Measurements from ENCODE around the gene PTGER2. TPM values are rescaled to one million over a fixed set of nuclear protein-coding genes. Genes with fewer than 3 reads are reported as not detected.

The PTGER2 gene
- polyA plus RNA-seq, 1 donor (not counting 4 experiments of a cell fraction or from before 2014, with no cell fraction given), result 0.28 TPM

DNA sequence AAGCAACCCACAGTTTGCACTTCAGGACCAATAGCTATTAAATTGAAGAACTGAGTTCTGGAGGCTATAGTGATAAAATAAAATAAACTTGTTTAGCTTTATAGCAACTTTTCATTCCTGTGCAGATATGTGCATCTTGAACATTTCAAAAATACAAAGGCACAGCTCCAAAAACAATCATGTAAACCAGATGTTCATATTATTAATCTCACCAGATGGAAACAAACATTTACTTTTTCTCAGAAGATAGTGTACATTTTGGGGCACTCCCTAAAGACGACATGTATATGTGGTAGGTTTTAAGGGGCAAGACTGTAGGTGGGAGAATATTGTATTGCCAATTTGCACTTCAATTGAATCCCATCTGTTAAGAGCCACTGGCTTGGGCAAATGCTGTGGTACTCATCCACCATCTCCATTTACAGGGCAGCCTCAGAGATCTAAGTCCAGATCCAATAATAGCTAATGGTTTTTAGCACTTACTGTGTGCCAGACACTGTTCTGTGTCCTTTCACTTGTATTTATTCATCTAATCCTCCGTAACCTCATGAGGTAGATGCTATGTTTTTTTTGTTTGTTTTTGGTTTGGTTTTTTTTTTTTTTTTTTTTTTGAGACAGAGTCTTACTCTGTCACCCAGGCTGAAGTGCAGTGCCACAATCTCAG is 49.1 kb downstream of the PTGER2 start:
- H2AFZ ChIP-seq (ENCODE audit: control insufficient read depth, low read length), result no peak overlapping the region
- no peaks in the 10 kb centered on the region for H4K20me1 ChIP-seq (ENCODE audit: control insufficient read depth, extremely low read depth, insufficient read depth, low read length)
- H3K79me2 ChIP-seq (ENCODE audit: control insufficient read depth, insufficient read depth, low read length), result no peaks in the 10 kb centered on the region
- H3K27ac ChIP-seq (ENCODE audit: control insufficient read depth, insufficient read depth, low read length), result no peak overlapping the region
- FAIRE-seq (no peak), DNase-seq (ENCODE audit: low read depth, low spot score) (no peak)
- H3K4me3 ChIP-seq (ENCODE audit: control insufficient read depth in 2 of 3, extremely low read depth in 1 of 3, insufficient read depth in 2 of 3, low read depth in 1 of 3, low read length in 3 of 3), result no peak overlapping the region
- no peaks in the 10 kb centered on the region for H3K27me3 ChIP-seq (ENCODE audit: control insufficient read depth, extremely low read depth, insufficient read depth, low read length)
- H3K9me1 ChIP-seq (ENCODE audit: control insufficient read depth, extremely low read depth, insufficient read depth, low read length), result no peaks in the 10 kb centered on the region
- dilution Hi-C loops (cut with MboI; ENCODE audit: extremely low pct_ligation_motif_present, low sequenced_read_pairs), result no loop called here
- H3K9ac ChIP-seq (ENCODE audit: control insufficient read depth, extremely low read depth, insufficient read depth, low read length), result no peak overlapping the region
- H3K4me1 ChIP-seq (ENCODE audit: control insufficient read depth, extremely low read depth, insufficient read depth, low read length), result no peaks in the 10 kb centered on the region
- H3K36me3 ChIP-seq (ENCODE audit: control insufficient read depth in 2 of 2, extremely low read depth in 1 of 2, insufficient read depth in 2 of 2, low read length in 2 of 2), result no peaks in the 10 kb centered on the region
- TF ChIP-seq EZH2 (IDR thresholded peaks at IDR 0.05; ENCODE audit: low read length), result no peak
- no peak for TF ChIP-seq CTCF (optimal IDR thresholded peaks at IDR 0.05 in 1 of 3, IDR thresholded peaks at IDR 0.05 in 1 of 3, conservative IDR thresholded peaks at IDR 0.05 in 1 of 3; ENCODE audit: extremely low read depth in 1 of 3, insufficient read depth in 2 of 3, low read length in 3 of 3)
- no peak overlapping the region for H3K4me2 ChIP-seq (ENCODE audit: control insufficient read depth, extremely low read depth, insufficient read depth, low read depth, low read length)
- no peaks in the 10 kb centered on the region for H3K9me3 ChIP-seq (ENCODE audit: control insufficient read depth, low read depth, low read length)

DNA sequence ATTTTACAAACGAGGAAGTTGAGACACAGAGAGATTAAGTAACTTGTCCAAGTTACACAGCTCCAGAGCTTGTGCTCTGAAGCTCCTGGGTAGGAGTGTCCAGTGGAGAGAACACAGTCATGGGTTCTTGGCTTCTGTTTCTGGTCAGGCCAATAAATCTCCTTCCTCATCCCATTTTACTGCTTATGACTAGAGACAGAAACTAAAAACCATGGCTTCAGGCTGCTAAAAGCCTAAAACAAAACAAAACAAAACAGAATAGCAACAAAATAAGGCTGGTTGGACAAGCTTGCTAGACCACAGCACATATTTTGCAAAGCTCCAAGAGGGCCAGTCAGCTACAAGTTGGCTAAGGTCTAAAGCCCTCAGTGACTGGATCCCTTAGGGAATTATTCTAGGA is 49.8 kb downstream of the PTGER2 start:
- H3K9ac ChIP-seq (ENCODE audit: control insufficient read depth, extremely low read depth, insufficient read depth, low read length), result no peak overlapping the region
- no peaks in the 10 kb centered on the region for H3K9me3 ChIP-seq (ENCODE audit: control insufficient read depth, low read depth, low read length)
- no peak overlapping the region for H3K4me2 ChIP-seq (ENCODE audit: control insufficient read depth, extremely low read depth, insufficient read depth, low read depth, low read length)
- H3K27me3 ChIP-seq (ENCODE audit: control insufficient read depth, extremely low read depth, insufficient read depth, low read length), result no peaks in the 10 kb centered on the region
- H2AFZ ChIP-seq (ENCODE audit: control insufficient read depth, low read length), result no peak overlapping the region
- DNase-seq (ENCODE audit: low read depth, low spot score) (no peak), FAIRE-seq (no peak)
- dilution Hi-C loops (cut with MboI; ENCODE audit: extremely low pct_ligation_motif_present, low sequenced_read_pairs), result no loop called here
- H3K4me3 ChIP-seq (ENCODE audit: control insufficient read depth in 2 of 3, extremely low read depth in 1 of 3, insufficient read depth in 2 of 3, low read depth in 1 of 3, low read length in 3 of 3), result no peak overlapping the region
- H3K79me2 ChIP-seq (ENCODE audit: control insufficient read depth, insufficient read depth, low read length), result no peaks in the 10 kb centered on the region
- peaks cover 4% of the 10 kb centered on the region for H3K4me1 ChIP-seq (ENCODE audit: control insufficient read depth, extremely low read depth, insufficient read depth, low read length)
- no peak for TF ChIP-seq CTCF (optimal IDR thresholded peaks at IDR 0.05 in 1 of 3, IDR thresholded peaks at IDR 0.05 in 1 of 3, conservative IDR thresholded peaks at IDR 0.05 in 1 of 3; ENCODE audit: extremely low read depth in 1 of 3, insufficient read depth in 2 of 3, low read length in 3 of 3)
- TF ChIP-seq EZH2 (IDR thresholded peaks at IDR 0.05; ENCODE audit: low read length), result no peak
- H3K27ac ChIP-seq (ENCODE audit: control insufficient read depth, insufficient read depth, low read length), result no peak overlapping the region
- no peaks in the 10 kb centered on the region for H3K9me1 ChIP-seq (ENCODE audit: control insufficient read depth, extremely low read depth, insufficient read depth, low read length)
- H4K20me1 ChIP-seq (ENCODE audit: control insufficient read depth, extremely low read depth, insufficient read depth, low read length), result no peaks in the 10 kb centered on the region
- H3K36me3 ChIP-seq (ENCODE audit: control insufficient read depth in 2 of 2, extremely low read depth in 1 of 2, insufficient read depth in 2 of 2, low read length in 2 of 2), result no peaks in the 10 kb centered on the region

Measured in keratinocyte (primary cell).